PFSK-1 (cell line): ENCODE results near the gene PER1.
A peak's percentile ranks its signal among the peaks of the same experiment; 100 is the strongest.

Source experiments
- FOXP2 ChIP-seq: optimal IDR thresholded peaks from 2 replicates; pipeline ENCODE3; 2011; ENCODE audit warnings: borderline replicate concordance, control low read depth, inconsistent platforms; ENCODE audit not compliant: insufficient read depth; ENCODE audit errors: extremely low read length, extremely low read depth
- POLR2AphosphoS5 ChIP-seq: IDR thresholded peaks from 2 replicates; pipeline ENCODE4 v1.6.1; 2012; ENCODE audit warnings: low read depth, mild to moderate bottlenecking, control low read depth, low read length, moderate library complexity
- REST ChIP-seq, 2 experiments: IDR thresholded peaks; 2 replicates each; pipeline versions ENCODE4 v1.6.1 to v1.8.0; 2011 to 2012; ENCODE audit warnings: low read depth in 2 of 2, low read length in 2 of 2, control low read depth in 1 of 2, inconsistent platforms in 1 of 2, mild to moderate bottlenecking in 1 of 2, moderate library complexity in 1 of 2; ENCODE audit not compliant: insufficient read depth in 1 of 2
- SIN3A ChIP-seq: IDR thresholded peaks from 2 replicates; pipeline ENCODE4 v1.6.1; 2012; ENCODE audit warnings: mild to moderate bottlenecking, low read length, moderate library complexity, borderline replicate concordance; ENCODE audit not compliant: insufficient read depth
- TAF1 ChIP-seq: IDR thresholded peaks from 2 replicates; pipeline ENCODE4 v1.6.1; 2012; ENCODE audit warnings: low read length, control low read depth, borderline replicate concordance; ENCODE audit not compliant: insufficient read depth

PER1 gene

GRCh38 chr17:8164815-8165131, 12.6 kb upstream of the PER1 start:
- TF ChIP-seq POLR2AphosphoS5 (no peak), TAF1 (no peak), SIN3A (no peak), REST (IDR thresholded peaks at IDR 0.05; ENCODE audit: insufficient read depth in 1 of 2, low read depth in 2 of 2, low read length in 2 of 2) (no peak), FOXP2 (no peak)

GRCh38 chr17:8163978-8164814, 12.0 kb upstream of the PER1 start:
- TF ChIP-seq POLR2AphosphoS5 (peak; percentile 48; the same call in 1 of the 2 replicates), SIN3A (no peak; the same call in 1 of the 2 replicates), FOXP2 (peak; percentile 78), REST (IDR thresholded peaks at IDR 0.05; ENCODE audit: insufficient read depth in 1 of 2, low read depth in 2 of 2, low read length in 2 of 2) (0 out of 4 replicates have a peak, but pooled peaks of 1 of the 2 experiments have one; percentile 31), TAF1 (peak; percentile 35; the same call in 1 of the 2 replicates)

GRCh38 chr17:8162997-8163977, 11.1 kb upstream of the PER1 start:
- TF ChIP-seq REST (IDR thresholded peaks at IDR 0.05; ENCODE audit: insufficient read depth in 1 of 2, low read depth in 2 of 2, low read length in 2 of 2), result no peak

GRCh38 chr17:8162233-8162996, 10.2 kb upstream of the PER1 start, which contains the start of gene VAMP2:
VAMP2 (minus strand) TSS chr17:8162948; CDS start chr17:8162879, 69 bp downstream.
- TF ChIP-seq TAF1 (peak; percentile 54; the same call in 1 of the 2 replicates), SIN3A (0 out of 2 replicates have a peak, but pooled peaks have one; percentile 38), REST (IDR thresholded peaks at IDR 0.05; ENCODE audit: insufficient read depth in 1 of 2, low read depth in 2 of 2, low read length in 2 of 2) (no peak), FOXP2 (peak; percentile 77), POLR2AphosphoS5 (peak; percentile 55; the same call in 1 of the 2 replicates)
